HG03159 (cell line): ENCODE measurements around the gene FOXO1.

ENCODE experiments used
- ATAC-seq: cut with Tn5 transposase; IDR thresholded peaks from one replicate; pipeline ENCODE4 v1.9.1; 2021; ENCODE audit warnings: mild to moderate bottlenecking, moderate library complexity; ENCODE audit not compliant: unreplicated experiment

FOXO1 gene

GRCh38 chr13:40666933-40667621, 636 bp upstream of the FOXO1 start:
- ATAC-seq = peak; percentile 8

DNA sequence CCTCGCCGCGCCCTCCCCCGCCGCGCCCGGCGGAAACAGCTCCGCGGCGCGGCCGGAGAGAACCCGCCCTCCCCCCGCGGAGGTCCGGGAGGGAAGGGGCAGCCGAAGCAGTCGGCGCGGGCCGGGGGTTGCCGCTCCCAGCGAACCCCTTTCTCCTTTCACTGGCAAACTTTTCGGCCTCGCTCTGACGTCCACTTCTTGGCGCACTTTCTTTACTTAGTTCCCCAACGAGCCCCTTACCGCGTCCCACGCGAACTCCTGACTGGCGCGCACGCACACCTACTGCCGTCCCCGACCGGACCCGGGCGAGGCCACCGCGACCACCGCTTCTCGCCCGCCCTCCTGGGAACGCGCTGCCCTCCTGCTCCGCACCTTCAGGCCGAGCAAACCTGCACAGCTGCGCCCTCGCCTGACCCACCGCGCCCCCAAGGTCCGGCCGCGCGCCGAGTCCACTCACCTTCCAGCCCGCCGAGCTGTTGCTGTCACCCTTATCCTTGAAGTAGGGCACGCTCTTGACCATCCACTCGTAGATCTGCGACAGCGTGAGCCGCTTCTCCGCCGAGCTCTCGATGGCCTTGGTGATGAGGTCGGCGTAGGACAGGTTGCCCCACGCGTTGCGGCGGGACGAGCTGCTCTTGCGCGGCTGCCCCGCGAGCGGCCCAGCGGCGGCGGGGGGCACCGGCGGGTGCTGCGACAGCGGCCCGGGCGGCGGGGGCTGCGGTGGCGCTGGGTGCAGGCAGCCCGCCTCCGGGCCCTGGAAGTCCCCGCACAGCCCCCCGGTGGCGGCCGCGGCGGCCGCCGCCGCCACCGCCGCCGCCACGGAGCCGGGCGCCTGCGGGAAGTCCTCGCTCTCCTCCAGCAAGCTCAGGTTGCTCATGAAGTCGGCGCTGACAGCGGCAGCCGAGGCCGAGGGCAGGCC, 1.1 kb downstream of the FOXO1 start:
- no peak for ATAC-seq

DNA sequence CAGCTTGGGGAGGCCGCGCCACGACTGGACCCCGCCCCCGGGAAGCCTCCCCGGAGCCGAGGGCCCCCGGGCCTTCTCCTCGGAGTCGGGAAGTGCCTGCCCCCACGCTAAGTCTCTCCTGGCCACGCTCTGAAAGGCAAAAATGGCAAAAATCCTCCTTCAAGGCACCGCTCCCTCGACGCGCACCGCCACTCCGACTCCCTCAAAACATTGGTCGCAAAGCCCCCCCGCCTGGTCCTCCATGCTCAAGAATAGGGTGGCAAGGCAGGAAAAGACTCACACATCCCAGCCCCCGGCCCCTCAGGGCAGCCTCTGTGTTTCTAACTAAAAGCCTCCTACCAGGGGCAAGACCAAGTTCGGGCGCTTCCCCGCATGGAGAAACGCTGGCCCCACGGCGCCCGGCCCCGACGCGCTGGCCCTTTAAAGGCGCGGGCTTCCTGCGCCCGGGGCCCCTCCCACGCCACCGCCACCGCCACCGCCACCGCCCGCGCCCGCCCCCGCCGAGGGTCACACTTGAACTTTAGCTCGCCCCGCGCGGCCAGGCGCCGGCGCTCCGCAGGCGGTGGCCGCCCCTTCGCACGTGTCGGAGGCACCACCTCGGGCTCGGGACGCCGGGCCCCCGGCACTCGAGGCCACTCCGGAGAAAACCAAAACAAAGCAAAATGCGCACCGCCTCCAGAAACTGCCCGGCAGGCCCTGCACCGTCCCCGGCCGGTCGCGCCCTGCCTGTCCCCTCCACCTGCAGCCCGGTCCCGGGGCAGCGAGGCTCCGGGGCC, 1.9 kb downstream of the FOXO1 start:
- ATAC-seq = peak; percentile 17

DNA sequence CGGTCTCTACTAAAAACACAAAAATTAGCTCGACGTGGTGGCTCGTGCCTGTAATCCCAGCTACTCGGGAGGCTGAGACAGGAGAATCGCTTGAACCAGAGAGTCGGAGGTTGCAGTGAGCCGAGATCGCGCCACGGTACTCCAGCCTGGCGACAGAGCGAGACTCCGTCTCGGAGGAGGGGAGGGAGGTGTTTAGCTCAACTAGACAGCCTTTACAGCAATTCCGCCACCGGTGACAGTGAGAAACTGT, 2.4 kb downstream of the FOXO1 start:
- ATAC-seq = peak; percentile 30

- ATAC-seq = peak; percentile 34
These were observed 3.6 kb downstream of the FOXO1 start for GRCh38 chr13:40662866-40663265.

- ATAC-seq = no peak
These were observed 4.4 kb downstream of the FOXO1 start for GRCh38 chr13:40661875-40662665.

DNA sequence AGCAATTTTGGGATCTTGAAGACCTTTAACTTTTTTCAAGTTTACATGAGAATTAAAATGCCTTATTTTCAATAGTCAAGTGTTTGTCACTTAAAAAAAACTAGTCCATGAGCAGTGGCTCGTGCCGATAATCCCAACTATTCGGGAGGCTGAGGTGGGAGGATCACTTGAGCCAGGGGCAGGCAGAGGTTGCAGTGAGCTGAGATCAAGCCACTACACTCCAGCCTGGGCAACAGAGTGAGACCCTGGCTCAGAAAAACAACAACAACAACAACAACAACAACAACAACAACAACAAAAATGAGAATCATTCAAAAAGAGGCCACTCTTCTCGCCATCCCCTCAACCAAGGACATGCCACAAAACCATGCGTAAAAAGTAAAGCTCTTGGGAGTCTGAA, 5.7 kb downstream of the FOXO1 start:
- ATAC-seq = no peak

DNA sequence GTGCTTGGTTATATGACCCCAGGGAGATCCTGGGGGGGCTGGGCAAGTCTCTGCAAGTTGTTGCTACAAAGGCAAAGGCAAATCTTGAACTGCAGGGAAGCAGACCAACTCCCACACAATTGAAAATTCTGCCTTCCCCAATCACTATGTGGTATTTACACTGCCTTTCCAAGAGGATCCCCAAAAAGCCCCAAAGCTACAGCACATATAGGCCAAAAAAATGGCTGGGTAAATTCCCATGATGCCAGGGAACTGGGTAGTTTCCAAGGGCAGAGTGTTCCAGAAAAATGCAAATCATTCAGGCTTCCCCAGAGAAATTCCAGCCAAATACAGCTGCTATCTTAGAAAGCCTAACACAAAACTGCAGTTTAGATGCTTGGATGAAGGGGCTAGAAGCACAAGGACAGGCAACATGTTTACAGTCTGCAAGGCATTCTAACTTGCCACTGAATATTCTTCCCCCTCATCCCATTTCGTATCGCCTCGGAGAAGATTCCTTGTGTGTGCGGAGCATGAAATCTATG, 6.2 kb downstream of the FOXO1 start:
- no peak for ATAC-seq

GRCh38 chr13:40657951-40658350, 8.5 kb downstream of the FOXO1 start:
- no peak for ATAC-seq

- ATAC-seq = no peak
These were observed 9.1 kb downstream of the FOXO1 start for GRCh38 chr13:40657307-40657706.

DNA sequence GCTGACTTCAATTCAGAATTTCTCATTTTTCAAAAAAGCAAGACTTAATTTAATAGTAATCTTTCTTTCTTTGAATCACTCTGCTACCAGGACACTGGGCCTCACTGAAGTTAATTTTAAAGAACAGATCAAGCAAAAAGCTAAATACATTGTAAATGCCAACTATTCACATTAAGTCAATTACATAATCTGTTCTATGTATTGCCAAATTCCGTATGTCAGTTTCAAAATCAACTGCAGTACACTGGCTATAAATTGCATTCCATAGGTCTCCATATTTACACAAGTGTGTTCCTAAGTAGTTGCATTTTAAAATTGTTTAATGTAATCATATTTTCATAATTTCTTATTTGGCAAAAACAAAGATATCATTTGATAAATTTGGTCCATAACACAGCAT, 10.1 kb downstream of the FOXO1 start:
- no peak for ATAC-seq

DNA sequence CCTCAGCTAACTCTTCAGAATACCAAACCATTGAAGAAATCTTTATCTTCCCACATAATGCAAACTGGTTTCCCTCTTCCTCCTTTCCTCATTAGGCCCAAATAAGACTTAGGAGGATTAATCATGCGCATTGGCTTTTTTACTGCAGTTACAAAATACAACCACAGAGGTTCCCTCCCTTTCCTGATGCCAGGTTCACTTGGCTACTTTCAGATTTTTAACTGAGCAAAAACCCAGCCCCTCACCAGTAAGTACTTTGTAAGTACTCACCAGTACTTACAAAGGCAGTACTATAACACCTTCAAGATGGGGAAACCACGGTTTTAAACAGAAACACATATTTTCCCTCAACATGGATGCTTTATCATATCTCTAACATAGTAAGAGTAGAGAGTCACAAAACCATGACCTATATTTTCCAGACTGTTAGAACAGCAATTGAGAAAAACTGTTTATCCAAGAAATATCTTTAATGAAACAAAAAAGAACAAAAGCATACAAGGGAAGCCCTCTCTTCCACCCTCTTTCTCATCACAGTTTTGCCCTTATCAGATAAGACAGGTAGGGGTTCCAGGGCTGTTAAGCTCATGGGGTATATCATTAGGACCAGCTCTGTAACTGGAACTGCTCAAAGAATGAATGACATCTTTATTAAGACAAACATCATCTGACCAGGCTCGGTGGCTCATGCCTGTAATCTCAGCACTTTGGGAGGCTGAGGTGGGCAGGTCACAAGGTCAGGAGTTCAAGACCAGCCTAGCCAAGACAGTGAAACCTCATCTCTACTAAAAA, 12.7 kb downstream of the FOXO1 start:
- no peak for ATAC-seq

DNA sequence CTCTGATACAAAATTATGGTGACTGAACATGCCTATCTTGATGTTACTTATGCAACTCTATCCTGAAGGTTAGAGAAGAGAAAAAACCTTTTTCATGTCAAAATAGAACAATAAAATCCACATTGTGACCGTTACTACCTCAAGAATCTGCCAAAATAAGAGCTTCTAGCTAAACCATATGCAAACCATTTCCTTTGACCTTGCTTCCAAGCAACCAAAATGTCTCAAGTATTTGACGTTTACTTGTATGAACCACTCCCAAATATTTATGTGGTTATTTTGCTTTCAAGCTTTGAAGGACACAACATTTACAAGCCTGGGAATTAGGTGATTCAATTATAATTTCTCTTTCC, 13.9 kb downstream of the FOXO1 start:
- peak; percentile 40 for ATAC-seq

GRCh38 chr13:40651866-40652587, 14.4 kb downstream of the FOXO1 start:
- ATAC-seq = peak; percentile 47

DNA sequence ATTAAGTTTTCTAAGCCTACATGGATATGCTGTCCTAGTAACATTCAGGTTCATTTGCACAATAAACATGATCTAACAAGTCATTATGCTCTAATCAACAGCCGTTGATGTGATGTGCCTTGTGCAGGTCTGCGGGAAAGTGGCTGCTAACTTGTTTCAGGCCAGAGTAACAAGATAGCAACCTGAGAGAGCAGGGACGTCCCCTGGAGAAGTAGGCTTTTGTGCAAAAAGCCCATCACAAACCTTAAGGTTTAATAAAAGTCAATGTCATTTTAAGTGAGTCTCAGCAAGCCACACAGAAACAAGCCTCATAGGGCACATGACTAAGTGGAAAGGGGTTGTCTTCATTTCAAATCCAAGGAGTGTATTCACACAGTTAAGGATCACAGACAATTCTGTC, 17.6 kb downstream of the FOXO1 start:
- no peak for ATAC-seq

DNA sequence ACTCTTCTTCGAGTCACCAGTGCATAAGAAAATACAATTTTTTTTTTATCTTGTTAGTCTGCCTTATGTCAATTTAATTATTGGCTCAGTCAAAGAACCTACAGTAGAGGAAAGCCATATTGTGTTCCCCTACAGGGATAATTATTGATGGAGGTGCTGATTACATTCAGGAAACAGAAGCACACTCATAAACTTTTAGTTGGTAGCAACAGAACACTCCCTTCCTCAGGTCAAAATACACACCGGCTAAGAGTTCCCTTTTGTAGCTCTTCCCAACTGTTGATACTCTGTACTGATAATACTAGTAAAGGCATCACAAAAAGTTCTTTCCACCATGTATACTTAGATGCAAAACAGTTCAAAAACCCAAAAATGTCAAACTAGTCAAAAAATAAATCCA, 18.4 kb downstream of the FOXO1 start:
- no peak for ATAC-seq

DNA sequence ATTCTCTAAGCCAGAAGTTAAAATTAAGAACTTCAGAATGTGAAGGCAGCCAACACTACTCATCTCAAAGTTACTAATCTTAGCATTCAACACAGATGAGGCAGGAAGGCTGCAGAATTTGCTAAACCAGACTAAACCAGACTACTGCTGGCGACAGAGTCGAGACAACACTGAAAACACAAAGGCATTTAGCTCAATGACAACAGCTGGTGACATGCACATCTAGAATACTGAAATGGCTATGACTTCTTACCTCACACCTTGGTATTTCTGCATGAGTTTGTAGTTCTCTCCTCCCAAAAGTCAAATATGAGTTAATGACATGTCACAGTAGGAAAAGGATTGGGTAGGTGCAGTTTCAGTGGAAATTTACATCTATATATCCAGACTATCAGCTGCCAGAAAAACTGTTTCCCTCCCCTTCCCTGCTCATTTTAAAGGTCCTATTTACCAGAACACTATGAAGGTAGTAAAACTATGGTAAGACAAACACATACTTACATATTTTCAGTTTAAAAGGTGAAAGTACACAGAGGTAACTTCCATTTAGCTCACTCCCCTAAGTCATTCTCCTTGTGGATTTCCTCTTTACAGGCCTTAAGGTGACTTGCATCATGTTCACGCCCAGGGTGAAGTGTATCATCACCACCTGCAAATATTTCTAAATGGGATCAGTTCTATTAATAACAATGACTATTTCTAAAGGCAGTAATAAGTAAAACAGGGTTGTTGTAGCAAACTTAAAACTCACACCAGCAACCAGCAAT, 21.4 kb downstream of the FOXO1 start:
- ATAC-seq = no peak

DNA sequence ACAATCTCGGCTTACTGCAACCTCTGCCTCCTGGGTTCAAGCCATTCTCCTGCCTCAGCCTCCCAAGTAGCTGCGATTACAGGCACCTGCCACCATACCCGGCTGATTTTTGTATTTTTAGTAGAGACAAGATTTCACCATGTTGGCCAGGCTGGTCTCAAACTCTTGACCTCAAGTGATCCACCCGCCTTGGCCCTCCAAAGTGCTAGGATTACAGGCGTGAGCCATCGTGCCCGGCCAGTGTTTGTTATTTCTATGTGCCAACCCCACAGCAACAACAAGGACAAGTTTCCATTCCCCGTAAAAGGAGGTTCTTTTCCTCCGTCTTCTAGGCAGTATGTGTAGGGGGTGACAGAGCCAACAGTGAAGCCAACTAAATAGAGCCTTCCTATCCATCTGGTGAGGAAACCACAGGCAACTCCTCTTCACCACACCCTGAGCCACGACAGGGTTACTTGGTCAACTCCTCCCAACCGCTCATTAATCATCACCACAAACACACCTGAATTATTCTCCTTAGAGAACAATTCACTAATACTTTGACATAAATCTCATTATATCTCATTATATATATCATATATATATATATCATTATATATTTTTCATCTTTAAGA, 25.5 kb downstream of the FOXO1 start:
- ATAC-seq = no peak
